Measurements from ENCODE around the gene HNRNPH3. TPM values are rescaled to one million over a fixed set of nuclear protein-coding genes. Genes with fewer than 3 reads are reported as not detected.

Gene HNRNPH3, protein sequence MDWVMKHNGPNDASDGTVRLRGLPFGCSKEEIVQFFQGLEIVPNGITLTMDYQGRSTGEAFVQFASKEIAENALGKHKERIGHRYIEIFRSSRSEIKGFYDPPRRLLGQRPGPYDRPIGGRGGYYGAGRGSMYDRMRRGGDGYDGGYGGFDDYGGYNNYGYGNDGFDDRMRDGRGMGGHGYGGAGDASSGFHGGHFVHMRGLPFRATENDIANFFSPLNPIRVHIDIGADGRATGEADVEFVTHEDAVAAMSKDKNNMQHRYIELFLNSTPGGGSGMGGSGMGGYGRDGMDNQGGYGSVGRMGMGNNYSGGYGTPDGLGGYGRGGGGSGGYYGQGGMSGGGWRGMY
- 164 to 172 TPM (median 165 TPM) in 3 replicates for total RNA-seq

DNA sequence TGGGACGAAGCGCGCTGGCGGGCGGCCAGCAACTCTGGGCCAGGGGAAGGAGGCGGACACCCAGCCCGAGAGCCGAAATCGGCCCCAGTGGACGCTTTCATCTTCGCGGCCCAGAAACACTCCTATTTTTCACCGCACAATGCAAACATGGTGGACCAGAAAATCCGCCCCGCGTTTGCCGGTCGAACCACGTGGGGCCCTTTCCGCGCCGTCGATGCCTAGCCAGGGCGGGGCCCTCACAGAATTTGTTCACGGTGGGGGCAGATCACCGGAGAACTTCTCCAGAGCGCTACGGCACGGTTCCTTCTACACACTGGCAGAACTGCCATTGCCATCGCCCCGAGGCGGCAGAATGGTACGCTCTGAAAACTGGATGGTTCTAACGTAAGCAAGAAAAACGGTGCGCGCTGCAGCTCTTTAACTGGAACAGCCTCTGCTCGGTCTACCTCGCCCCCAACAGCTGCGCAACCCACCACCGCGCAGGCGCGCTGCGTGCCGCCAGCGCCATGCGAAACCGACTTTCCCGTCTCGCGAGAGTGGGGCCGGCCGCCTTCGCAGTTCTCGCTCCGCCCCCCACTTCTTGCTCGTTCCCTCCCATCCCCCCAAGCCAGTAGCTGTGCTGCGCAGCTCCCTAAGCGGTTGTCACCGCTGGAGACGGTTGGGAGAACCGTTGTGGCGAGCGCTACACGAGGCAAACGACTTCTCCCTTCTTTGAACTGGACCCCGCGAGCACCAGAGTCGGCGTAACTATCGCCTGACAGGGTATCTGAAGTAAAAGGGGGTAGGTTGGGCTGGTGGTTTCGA, at the start of gene HNRNPH3:
HNRNPH3 (plus strand) TSS at position 610 of the 804 bp plus-strand sequence. CDS start 5,158 bp downstream, outside the sequence.
- TF ChIP-seq, protein P1, sequence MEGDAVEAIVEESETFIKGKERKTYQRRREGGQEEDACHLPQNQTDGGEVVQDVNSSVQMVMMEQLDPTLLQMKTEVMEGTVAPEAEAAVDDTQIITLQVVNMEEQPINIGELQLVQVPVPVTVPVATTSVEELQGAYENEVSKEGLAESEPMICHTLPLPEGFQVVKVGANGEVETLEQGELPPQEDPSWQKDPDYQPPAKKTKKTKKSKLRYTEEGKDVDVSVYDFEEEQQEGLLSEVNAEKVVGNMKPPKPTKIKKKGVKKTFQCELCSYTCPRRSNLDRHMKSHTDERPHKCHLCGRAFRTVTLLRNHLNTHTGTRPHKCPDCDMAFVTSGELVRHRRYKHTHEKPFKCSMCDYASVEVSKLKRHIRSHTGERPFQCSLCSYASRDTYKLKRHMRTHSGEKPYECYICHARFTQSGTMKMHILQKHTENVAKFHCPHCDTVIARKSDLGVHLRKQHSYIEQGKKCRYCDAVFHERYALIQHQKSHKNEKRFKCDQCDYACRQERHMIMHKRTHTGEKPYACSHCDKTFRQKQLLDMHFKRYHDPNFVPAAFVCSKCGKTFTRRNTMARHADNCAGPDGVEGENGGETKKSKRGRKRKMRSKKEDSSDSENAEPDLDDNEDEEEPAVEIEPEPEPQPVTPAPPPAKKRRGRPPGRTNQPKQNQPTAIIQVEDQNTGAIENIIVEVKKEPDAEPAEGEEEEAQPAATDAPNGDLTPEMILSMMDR (IDR thresholded peaks at IDR 0.05; ENCODE audit: unreplicated experiment) = no peak
- peaks cover 1% of the 10 kb centered on the region for H3K36me3 Mint-ChIP-seq
- peak within 1 kb of the TSS; percentile 100 for H3K27ac Mint-ChIP-seq
- H3K4me1 Mint-ChIP-seq = peaks cover 54% of the 10 kb centered on the region
- DNase-seq (ENCODE audit: low spot score in 2 of 2, unreplicated experiment in 2 of 2) = peak; percentile 99 to 100
- H3K9me3 Mint-ChIP-seq = no peaks in the 10 kb centered on the region
- H3K27me3 Mint-ChIP-seq (ENCODE audit: low read depth) = no peaks in the 10 kb centered on the region
- peak within 1 kb of the TSS; percentile 100 for H3K4me3 Mint-ChIP-seq

DNA sequence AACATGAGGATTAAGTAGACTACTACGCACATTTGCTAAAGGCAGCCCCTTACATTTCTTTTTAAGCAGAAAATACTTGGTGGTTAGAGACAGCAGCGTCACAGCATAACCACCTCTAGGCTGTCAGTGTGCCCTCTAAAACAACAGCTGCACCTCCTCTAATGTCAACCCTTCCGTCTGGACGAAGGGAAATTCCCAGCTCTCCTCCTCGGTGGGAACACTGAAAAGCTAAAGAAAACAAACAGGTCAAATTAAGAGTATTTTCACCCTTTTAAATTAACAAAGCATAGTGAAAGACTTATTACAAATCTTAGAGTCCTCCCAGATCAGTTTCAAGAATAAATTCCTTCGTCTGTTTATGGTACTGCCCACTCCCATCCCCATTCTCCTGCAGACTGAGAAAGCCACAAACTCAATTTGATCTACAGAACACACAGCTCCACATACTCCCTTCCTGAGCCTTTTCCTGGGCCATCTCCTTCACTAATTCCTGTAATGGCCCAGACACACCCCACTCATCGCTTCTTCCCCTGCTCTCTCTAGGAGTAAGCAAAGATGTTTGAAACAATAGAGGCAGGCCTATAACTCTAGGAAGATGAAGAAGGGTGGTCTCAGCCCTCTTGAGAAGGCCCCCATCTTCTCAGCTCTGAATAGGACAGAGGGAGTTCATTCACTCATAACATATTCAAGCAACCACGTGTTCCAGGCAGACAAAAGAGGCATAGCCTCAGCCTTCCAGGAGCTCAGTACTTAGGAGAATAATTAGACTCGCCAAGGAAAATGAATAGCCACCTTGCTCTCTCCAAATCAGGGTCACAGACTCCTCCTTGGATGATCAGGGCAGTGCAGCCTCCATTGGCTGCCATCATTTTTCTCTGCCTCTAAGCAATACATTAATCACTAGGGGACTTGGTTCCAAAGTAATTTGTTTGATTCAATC, 47.5 kb upstream of the HNRNPH3 start:
- H3K4me3 Mint-ChIP-seq = no peak overlapping the region
- H3K4me1 Mint-ChIP-seq = peaks cover 2% of the 10 kb centered on the region
- peak overlapping the region; percentile 62 for H3K27ac Mint-ChIP-seq
- no peak for DNase-seq (ENCODE audit: low spot score in 2 of 2, unreplicated experiment in 2 of 2)
- H3K9me3 Mint-ChIP-seq = no peaks in the 10 kb centered on the region
- H3K36me3 Mint-ChIP-seq = peaks cover 7% of the 10 kb centered on the region
- TF ChIP-seq, protein P1 (IDR thresholded peaks at IDR 0.05; ENCODE audit: unreplicated experiment) = no peak
- no peaks in the 10 kb centered on the region for H3K27me3 Mint-ChIP-seq (ENCODE audit: low read depth)

DNA sequence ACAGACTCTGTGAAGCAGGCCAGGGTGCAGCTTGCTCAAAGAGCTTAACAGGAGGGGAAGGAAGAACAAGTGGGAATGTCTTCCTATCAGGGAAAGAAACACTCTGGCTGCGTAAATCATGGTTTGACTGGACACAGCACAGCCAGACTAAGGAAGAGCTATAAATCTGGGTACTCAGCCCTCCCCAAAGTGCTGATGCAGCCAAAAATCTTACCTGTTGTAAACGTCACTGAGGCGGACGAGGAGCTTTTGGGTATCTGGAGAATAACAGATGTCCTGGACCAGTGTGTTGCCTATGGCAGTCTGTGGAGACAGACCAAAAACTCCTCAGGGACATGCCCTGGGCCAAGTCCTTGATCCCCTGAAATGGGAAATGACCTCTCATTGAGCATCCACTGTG, 43.1 kb upstream of the HNRNPH3 start:
- Mint-ChIP-seq H3K4me3 (no peak overlapping the region), H3K9me3 (no peaks in the 10 kb centered on the region), H3K27ac (no peak overlapping the region), H3K4me1 (peaks cover 2% of the 10 kb centered on the region), H3K27me3 (ENCODE audit: low read depth) (no peaks in the 10 kb centered on the region), H3K36me3 (peaks cover 18% of the 10 kb centered on the region)
- DNase-seq (ENCODE audit: low spot score in 2 of 2, unreplicated experiment in 2 of 2) = no peak
- TF ChIP-seq, protein P1 (IDR thresholded peaks at IDR 0.05; ENCODE audit: unreplicated experiment) = no peak

DNA sequence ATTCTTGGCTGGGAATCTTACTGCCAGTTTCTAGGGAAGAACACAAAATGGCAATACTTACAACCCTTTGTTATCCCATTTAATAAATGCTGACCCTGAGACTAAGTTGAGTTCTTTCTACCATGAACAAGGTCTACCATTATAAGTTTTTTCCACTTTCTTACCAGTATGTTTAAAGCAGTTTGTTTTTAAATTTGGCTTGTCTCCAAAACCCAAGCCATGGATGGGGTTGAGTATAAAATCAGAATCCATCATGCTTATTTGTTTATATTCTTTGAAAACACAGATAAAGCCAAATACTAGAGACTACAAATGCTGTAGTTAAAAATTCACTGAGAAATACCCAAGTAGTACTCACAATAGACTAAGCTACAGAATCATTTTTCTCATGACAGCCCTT, 41.1 kb upstream of the HNRNPH3 start:
- Mint-ChIP-seq H3K9me3 (no peaks in the 10 kb centered on the region), H3K27me3 (ENCODE audit: low read depth) (no peaks in the 10 kb centered on the region), H3K4me3 (no peak overlapping the region), H3K36me3 (peaks cover 20% of the 10 kb centered on the region), H3K4me1 (no peaks in the 10 kb centered on the region), H3K27ac (no peak overlapping the region)
- DNase-seq (ENCODE audit: low spot score in 2 of 2, unreplicated experiment in 2 of 2) = no peak
- TF ChIP-seq, protein P1 (IDR thresholded peaks at IDR 0.05; ENCODE audit: unreplicated experiment) = no peak

All from mesothelial cell of epicardium (in vitro differentiated cells).